Testis (tissue), 2 donors: ENCODE results near the gene FAM184B.

Source experiments
- CTCF ChIP-seq, 3 experiments: fragments of 450-650 bp in 2 of 3; fragments of 200-600 bp in 1 of 3; sonication (generic) in 1 of 3; IDR thresholded peaks; one replicate each; pipeline ENCODE4 v1.5.1; 2016 to 2019; ENCODE audit warnings: antibody characterized with exemption in 3 of 3, mild to moderate bottlenecking in 2 of 3, moderate library complexity in 1 of 3
- POLR2A ChIP-seq: fragments of 450-650 bp; IDR thresholded peaks from one replicate; pipeline ENCODE4 v1.6.1; 2017; ENCODE audit warnings: antibody characterized with exemption, mild to moderate bottlenecking, moderate library complexity

GRCh38 chr4:17814140-17814539 lies 32.7 kb upstream of the FAM184B start:
- no peak for TF ChIP-seq CTCF (IDR thresholded peaks at IDR 0.05)
- no peak for TF ChIP-seq POLR2A
